ENCODE results near the gene GPBP1.
"Not testable (repeated sequence)": the region's sequence is repeated elsewhere in the genome, so short reads cannot be mapped to it uniquely, and the experiment has no call there.

The GPBP1 gene

GRCh38 chr5:57291894-57292293 lies 118.0 kb downstream of the GPBP1 start:
- DNase-seq (ENCODE audit: low spot score) = no peak

- DNase-seq (ENCODE audit: low spot score) = no peak
Observed at GRCh38 chr5:57292336-57292735, 118.5 kb downstream of the GPBP1 start.

- DNase-seq (ENCODE audit: low spot score) = peak; percentile 77
Observed at GRCh38 chr5:57298295-57298984, 124.6 kb downstream of the GPBP1 start.

GRCh38 chr5:57298985-57299491 lies 125.2 kb downstream of the GPBP1 start:
- DNase-seq (ENCODE audit: low spot score) = peak; percentile 68

- no peak for DNase-seq (ENCODE audit: low spot score)
Observed at GRCh38 chr5:57299986-57300385, 126.1 kb downstream of the GPBP1 start.

GRCh38 chr5:57302164-57302563 lies 128.3 kb downstream of the GPBP1 start:
- DNase-seq (ENCODE audit: low spot score) = no peak

- no peak for DNase-seq (ENCODE audit: low spot score)
Observed at GRCh38 chr5:57302643-57303042, 128.8 kb downstream of the GPBP1 start.

GRCh38 chr5:57303985-57304384 lies 130.1 kb downstream of the GPBP1 start:
- DNase-seq (ENCODE audit: low spot score) = no peak

GRCh38 chr5:57304931-57305330 lies 131.1 kb downstream of the GPBP1 start:
- DNase-seq (ENCODE audit: low spot score) = no peak

GRCh38 chr5:57306359-57306758 lies 132.5 kb downstream of the GPBP1 start:
- no peak for DNase-seq (ENCODE audit: low spot score)

GRCh38 chr5:57307516-57307915 lies 133.7 kb downstream of the GPBP1 start:
- DNase-seq (ENCODE audit: low spot score) = no peak

- DNase-seq (ENCODE audit: low spot score) = not testable (repeated sequence)
Observed at GRCh38 chr5:57309022-57309421, 135.2 kb downstream of the GPBP1 start.

- no peak for DNase-seq (ENCODE audit: low spot score)
Observed at GRCh38 chr5:57311251-57311650, 137.4 kb downstream of the GPBP1 start.

GRCh38 chr5:57311921-57312735 lies 138.3 kb downstream of the GPBP1 start:
- DNase-seq (ENCODE audit: low spot score) = no peak

GRCh38 chr5:57313716-57314115 lies 139.9 kb downstream of the GPBP1 start:
- no peak for DNase-seq (ENCODE audit: low spot score)
